ENCODE measurements around the gene KATNB1. TPM values are rescaled to one million over a fixed set of nuclear protein-coding genes. Genes with fewer than 3 reads are reported as not detected.

Gene KATNB1
- total RNA-seq, 6 experiments from 2014 or later, result 5.6 to 17.5 (median 8.5) TPM

GRCh38 chr16:57736419-57737351, 1.1 kb downstream of the KATNB1 start:
- Histone ChIP-seq H3K4me3 (peak overlapping the region; percentile 62 to 98 (median 87)), H3K36me3 (no peaks in the 10 kb centered on the region), H3K4me1 (peaks cover 0 to 19% (median 5%) of the 10 kb centered on the region in 4 donors), H3K27ac (peak overlapping the region in 2 of 3 donors; percentile 52 to 55), H3K27me3 (no peaks in the 10 kb centered on the region), H3K9me3 (no peaks in the 10 kb centered on the region)
- intact Hi-C loops (cut with DNase I), result no loop called here
- WGBS (ENCODE audit: insufficient coverage, low coverage, low lambda C conversion rate, missing lambda C conversion rate), result 3% methylated on average over 11 of the region's 23 CpGs
- no peak for DNase-seq
- TF ChIP-seq, protein P1, sequence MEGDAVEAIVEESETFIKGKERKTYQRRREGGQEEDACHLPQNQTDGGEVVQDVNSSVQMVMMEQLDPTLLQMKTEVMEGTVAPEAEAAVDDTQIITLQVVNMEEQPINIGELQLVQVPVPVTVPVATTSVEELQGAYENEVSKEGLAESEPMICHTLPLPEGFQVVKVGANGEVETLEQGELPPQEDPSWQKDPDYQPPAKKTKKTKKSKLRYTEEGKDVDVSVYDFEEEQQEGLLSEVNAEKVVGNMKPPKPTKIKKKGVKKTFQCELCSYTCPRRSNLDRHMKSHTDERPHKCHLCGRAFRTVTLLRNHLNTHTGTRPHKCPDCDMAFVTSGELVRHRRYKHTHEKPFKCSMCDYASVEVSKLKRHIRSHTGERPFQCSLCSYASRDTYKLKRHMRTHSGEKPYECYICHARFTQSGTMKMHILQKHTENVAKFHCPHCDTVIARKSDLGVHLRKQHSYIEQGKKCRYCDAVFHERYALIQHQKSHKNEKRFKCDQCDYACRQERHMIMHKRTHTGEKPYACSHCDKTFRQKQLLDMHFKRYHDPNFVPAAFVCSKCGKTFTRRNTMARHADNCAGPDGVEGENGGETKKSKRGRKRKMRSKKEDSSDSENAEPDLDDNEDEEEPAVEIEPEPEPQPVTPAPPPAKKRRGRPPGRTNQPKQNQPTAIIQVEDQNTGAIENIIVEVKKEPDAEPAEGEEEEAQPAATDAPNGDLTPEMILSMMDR (IDR thresholded peaks at IDR 0.05), result peak; percentile 10 to 21 (median 16)
- no peak for TF ChIP-seq POLR2A (IDR thresholded peaks at IDR 0.05)
- ATAC-seq, result peak in 2 of 4 donors; percentile 8 to 38

GRCh38 chr16:57738844-57739243, 3.3 kb downstream of the KATNB1 start:
- ATAC-seq (no peak), DNase-seq (no peak)
- intact Hi-C loops (cut with DNase I), result no loop called here
- Histone ChIP-seq H3K27ac (no peak overlapping the region), H3K4me3 (no peak overlapping the region), H3K27me3 (no peaks in the 10 kb centered on the region), H3K36me3 (no peaks in the 10 kb centered on the region), H3K9me3 (no peaks in the 10 kb centered on the region), H3K4me1 (peaks cover 0 to 19% (median 5%) of the 10 kb centered on the region in 4 donors)
- TF ChIP-seq, protein P1 (IDR thresholded peaks at IDR 0.05), result no peak
- TF ChIP-seq POLR2A (IDR thresholded peaks at IDR 0.05), result no peak
- 100% methylated on average over 2 of the region's 7 CpGs for WGBS (ENCODE audit: insufficient coverage, low coverage, low lambda C conversion rate, missing lambda C conversion rate)

- WGBS (ENCODE audit: insufficient coverage, low coverage, low lambda C conversion rate, missing lambda C conversion rate), result no CpG with 5 or more reads among the region's 18 CpGs
- no peaks in the 10 kb centered on the region for H3K9me3 ChIP-seq
- ATAC-seq (no peak), DNase-seq (no peak)
- intact Hi-C loops (cut with DNase I), result no loop called here
- no peaks in the 10 kb centered on the region for H3K27me3 ChIP-seq
- no peak overlapping the region for H3K4me3 ChIP-seq
- H3K27ac ChIP-seq, result no peak overlapping the region
- H3K36me3 ChIP-seq, result no peaks in the 10 kb centered on the region
- TF ChIP-seq, protein P1 (IDR thresholded peaks at IDR 0.05), result no peak
- TF ChIP-seq POLR2A (IDR thresholded peaks at IDR 0.05), result no peak
- peaks cover 0 to 11% (median 5%) of the 10 kb centered on the region in 4 donors for H3K4me1 ChIP-seq
These were observed 4.3 kb downstream of the KATNB1 start for GRCh38 chr16:57739756-57740422.

DNA sequence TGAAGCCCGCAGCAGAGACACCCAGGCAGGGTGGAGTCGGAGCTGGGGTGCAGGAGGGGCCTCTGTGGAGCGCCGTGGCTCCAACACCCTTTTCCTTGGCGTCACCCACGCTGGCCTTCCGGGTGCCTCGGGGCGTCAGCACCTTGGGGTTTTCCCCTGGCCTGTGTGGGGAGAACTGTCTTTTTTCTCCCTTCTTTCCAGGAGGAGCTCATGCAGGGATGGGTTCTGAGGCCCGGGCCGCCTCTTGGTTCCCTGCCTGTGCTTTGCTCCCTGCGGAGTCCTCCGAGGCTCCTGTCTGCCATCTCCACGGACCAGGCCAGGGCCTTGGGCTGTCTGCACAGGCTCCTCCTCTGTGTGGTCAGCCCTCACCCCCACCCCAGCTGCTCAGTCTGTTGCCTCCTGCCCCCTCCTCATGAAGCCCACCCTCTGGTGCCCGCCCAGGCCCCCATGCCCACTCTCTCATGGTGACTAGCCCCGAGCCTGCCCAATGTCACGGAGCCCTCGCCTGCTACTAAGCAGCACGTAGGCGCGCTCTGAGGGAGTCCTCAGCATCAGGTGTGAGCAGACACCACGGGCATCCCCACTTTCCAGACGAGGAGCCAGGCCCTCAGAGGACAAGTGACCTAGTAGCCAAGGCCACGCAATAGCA, 5.0 kb downstream of the KATNB1 start:
- ATAC-seq, result no peak
- no peaks in the 10 kb centered on the region for H3K27me3 ChIP-seq
- 83% methylated on average over 8 of the region's 24 CpGs for WGBS (ENCODE audit: insufficient coverage, low coverage, low lambda C conversion rate, missing lambda C conversion rate)
- H3K4me3 ChIP-seq, result no peak overlapping the region
- intact Hi-C loops (cut with DNase I), result no loop called here
- DNase-seq, result no peak
- H3K27ac ChIP-seq, result no peak overlapping the region
- no peak for TF ChIP-seq POLR2A (IDR thresholded peaks at IDR 0.05)
- TF ChIP-seq, protein P1 (IDR thresholded peaks at IDR 0.05), result no peak
- no peaks in the 10 kb centered on the region for H3K36me3 ChIP-seq
- H3K9me3 ChIP-seq, result no peaks in the 10 kb centered on the region
- peaks cover 0 to 11% (median 5%) of the 10 kb centered on the region in 4 donors for H3K4me1 ChIP-seq

Measured in right lobe of liver (tissue), 6 donors.